ENCODE results near the gene RNF213.

Gene RNF213

DNA sequence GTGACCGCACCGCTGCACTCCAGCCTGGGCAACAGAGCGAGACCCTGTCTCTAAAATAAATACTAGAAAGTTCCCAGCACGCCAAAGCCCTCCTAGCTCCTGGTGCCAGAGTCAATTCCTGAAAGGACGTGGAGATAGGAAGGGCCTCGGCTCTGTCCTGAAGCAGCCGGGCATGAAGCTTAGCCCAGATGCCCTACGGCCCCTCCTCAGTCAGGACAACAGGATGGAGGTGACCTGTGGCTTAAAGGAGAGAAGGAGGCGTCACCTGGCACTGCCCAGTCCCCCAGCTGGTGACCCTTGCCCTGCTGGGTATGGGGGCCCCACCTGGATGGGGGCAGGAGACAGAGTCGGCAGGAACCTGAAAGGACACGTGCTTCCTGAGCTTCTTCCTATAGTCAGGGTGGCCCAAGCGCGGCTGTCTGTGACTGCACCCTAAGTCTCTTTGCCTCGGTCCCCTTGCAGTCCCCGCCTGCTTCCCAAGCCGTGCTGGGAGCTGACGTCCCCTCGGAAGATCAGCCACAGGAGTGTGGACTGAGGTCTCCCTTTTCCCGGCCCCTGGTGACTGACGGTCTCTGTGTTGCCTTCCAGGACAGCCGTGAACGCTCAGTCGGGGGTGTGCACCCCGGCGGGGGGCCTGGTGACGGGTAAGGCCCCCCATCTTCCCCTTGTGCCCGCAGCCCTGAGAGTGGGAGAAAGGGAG is 14.9 kb upstream of the RNF213 start:
- H3K27ac ChIP-seq (ENCODE audit: low read depth, low read length): no peak overlapping the region
- no peaks in the 10 kb centered on the region for H3K27me3 ChIP-seq (ENCODE audit: low read length)
- H3K4me3 ChIP-seq (ENCODE audit: insufficient read depth, low read length, poor library complexity, severe bottlenecking): no peak overlapping the region
- no peaks in the 10 kb centered on the region for H3K79me2 ChIP-seq (ENCODE audit: insufficient read depth, low read length)
- H2AFZ ChIP-seq (ENCODE audit: low read depth, low read length, severe bottlenecking): no peak overlapping the region
- no peaks in the 10 kb centered on the region for H3K36me3 ChIP-seq (ENCODE audit: low read length)
- TF ChIP-seq EZH2phosphoT487 (conservative IDR thresholded peaks at IDR 0.05; ENCODE audit: low read length): no peak
- TF ChIP-seq, protein P1, sequence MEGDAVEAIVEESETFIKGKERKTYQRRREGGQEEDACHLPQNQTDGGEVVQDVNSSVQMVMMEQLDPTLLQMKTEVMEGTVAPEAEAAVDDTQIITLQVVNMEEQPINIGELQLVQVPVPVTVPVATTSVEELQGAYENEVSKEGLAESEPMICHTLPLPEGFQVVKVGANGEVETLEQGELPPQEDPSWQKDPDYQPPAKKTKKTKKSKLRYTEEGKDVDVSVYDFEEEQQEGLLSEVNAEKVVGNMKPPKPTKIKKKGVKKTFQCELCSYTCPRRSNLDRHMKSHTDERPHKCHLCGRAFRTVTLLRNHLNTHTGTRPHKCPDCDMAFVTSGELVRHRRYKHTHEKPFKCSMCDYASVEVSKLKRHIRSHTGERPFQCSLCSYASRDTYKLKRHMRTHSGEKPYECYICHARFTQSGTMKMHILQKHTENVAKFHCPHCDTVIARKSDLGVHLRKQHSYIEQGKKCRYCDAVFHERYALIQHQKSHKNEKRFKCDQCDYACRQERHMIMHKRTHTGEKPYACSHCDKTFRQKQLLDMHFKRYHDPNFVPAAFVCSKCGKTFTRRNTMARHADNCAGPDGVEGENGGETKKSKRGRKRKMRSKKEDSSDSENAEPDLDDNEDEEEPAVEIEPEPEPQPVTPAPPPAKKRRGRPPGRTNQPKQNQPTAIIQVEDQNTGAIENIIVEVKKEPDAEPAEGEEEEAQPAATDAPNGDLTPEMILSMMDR (IDR thresholded peaks at IDR 0.05; ENCODE audit: insufficient read depth, low read length, poor library complexity, severe bottlenecking): no peak
- H4K20me1 ChIP-seq (ENCODE audit: low read depth, low read length): no peaks in the 10 kb centered on the region
- H3K9me2 ChIP-seq (replicated peaks; ENCODE audit: insufficient read depth, low read length): no peaks in the 10 kb centered on the region
- no peaks in the 10 kb centered on the region for H3K9me3 ChIP-seq (ENCODE audit: insufficient read depth, low read length)
- no peaks in the 10 kb centered on the region for H3F3A ChIP-seq (ENCODE audit: insufficient read depth)
- no peak overlapping the region for H3K4me2 ChIP-seq (ENCODE audit: low read depth, low read length, poor library complexity, severe bottlenecking)
- H3K9ac ChIP-seq (ENCODE audit: low read length): no peak overlapping the region

DNA sequence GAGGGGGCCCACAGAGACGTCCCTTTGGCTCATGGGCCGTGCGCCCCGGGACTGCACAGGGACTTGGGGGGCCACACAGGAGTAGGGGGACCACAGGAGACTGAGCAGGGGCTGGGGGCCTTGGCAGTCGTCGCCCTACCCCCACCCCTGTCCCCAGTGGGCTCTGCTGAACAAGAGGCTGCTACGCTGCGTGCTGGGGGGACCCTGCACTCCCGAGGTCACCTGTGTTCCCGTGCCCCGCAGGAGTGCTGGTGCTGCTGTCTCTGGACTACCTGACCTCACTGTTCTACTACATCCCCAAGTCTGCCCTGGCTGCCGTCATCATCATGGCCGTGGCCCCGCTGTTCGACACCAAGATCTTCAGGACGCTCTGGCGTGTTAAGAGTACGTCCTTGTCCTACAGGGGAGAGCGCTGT is 14.4 kb upstream of the RNF213 start:
- H3K27me3 ChIP-seq (ENCODE audit: low read length): no peaks in the 10 kb centered on the region
- H3F3A ChIP-seq (ENCODE audit: insufficient read depth): no peaks in the 10 kb centered on the region
- no peak overlapping the region for H2AFZ ChIP-seq (ENCODE audit: low read depth, low read length, severe bottlenecking)
- H3K79me2 ChIP-seq (ENCODE audit: insufficient read depth, low read length): no peaks in the 10 kb centered on the region
- H3K4me2 ChIP-seq (ENCODE audit: low read depth, low read length, poor library complexity, severe bottlenecking): no peak overlapping the region
- H3K9me2 ChIP-seq (replicated peaks; ENCODE audit: insufficient read depth, low read length): no peaks in the 10 kb centered on the region
- TF ChIP-seq, protein P1 (IDR thresholded peaks at IDR 0.05; ENCODE audit: insufficient read depth, low read length, poor library complexity, severe bottlenecking): no peak
- TF ChIP-seq EZH2phosphoT487 (conservative IDR thresholded peaks at IDR 0.05; ENCODE audit: low read length): no peak
- H3K9me3 ChIP-seq (ENCODE audit: insufficient read depth, low read length): no peaks in the 10 kb centered on the region
- no peaks in the 10 kb centered on the region for H4K20me1 ChIP-seq (ENCODE audit: low read depth, low read length)
- H3K9ac ChIP-seq (ENCODE audit: low read length): no peak overlapping the region
- no peaks in the 10 kb centered on the region for H3K36me3 ChIP-seq (ENCODE audit: low read length)
- H3K4me3 ChIP-seq (ENCODE audit: insufficient read depth, low read length, poor library complexity, severe bottlenecking): no peak overlapping the region
- H3K27ac ChIP-seq (ENCODE audit: low read depth, low read length): no peak overlapping the region

GRCh38 chr17:80246726-80247125 is 13.9 kb upstream of the RNF213 start:
- Histone ChIP-seq H3K27me3 (ENCODE audit: low read length) (no peaks in the 10 kb centered on the region), H3K9ac (ENCODE audit: low read length) (no peak overlapping the region), H3K9me3 (ENCODE audit: insufficient read depth, low read length) (no peaks in the 10 kb centered on the region), H2AFZ (ENCODE audit: low read depth, low read length, severe bottlenecking) (no peak overlapping the region), H3K4me2 (ENCODE audit: low read depth, low read length, poor library complexity, severe bottlenecking) (no peak overlapping the region), H3K4me3 (ENCODE audit: insufficient read depth, low read length, poor library complexity, severe bottlenecking) (no peak overlapping the region), H3K27ac (ENCODE audit: low read depth, low read length) (no peak overlapping the region), H4K20me1 (ENCODE audit: low read depth, low read length) (no peaks in the 10 kb centered on the region), H3F3A (ENCODE audit: insufficient read depth) (no peaks in the 10 kb centered on the region), H3K79me2 (ENCODE audit: insufficient read depth, low read length) (no peaks in the 10 kb centered on the region), H3K36me3 (ENCODE audit: low read length) (no peaks in the 10 kb centered on the region), H3K9me2 (replicated peaks; ENCODE audit: insufficient read depth, low read length) (no peaks in the 10 kb centered on the region)
- no peak for TF ChIP-seq EZH2phosphoT487 (conservative IDR thresholded peaks at IDR 0.05; ENCODE audit: low read length)
- TF ChIP-seq, protein P1 (IDR thresholded peaks at IDR 0.05; ENCODE audit: insufficient read depth, low read length, poor library complexity, severe bottlenecking): no peak

Data from SU-DHL-6 (cell line).